Spinal cord (tissue), 10 donors: ENCODE data around the gene ABCG4. TPM values are rescaled to one million over a fixed set of nuclear protein-coding genes. Genes with fewer than 3 reads are reported as not detected.
A peak's percentile ranks its signal among the peaks of the same experiment; 100 is the strongest.

Experiments
- DNase-seq, 6 donors: peaks; one replicate each; pipeline versions ENCODE4 v3.0.0 to v3.0.0-alpha.2; 2013 to 2015; ENCODE audit warnings: low spot score in 6 of 6, low read depth in 4 of 6
- H3K27ac ChIP-seq: one replicate; pipeline ENCODE4 v1.5.1; 2013; ENCODE audit warnings: low read depth, low read length, control low read depth
- H3K27me3 ChIP-seq: one replicate; pipeline ENCODE4 v1.6.1; 2013; ENCODE audit warnings: low read length; ENCODE audit not compliant: control insufficient read depth, insufficient read depth
- H3K36me3 ChIP-seq: one replicate; pipeline ENCODE4 v1.6.1; 2013; ENCODE audit warnings: low read length; ENCODE audit not compliant: control insufficient read depth, insufficient read depth
- H3K4me1 ChIP-seq: one replicate; pipeline ENCODE4 v1.6.1; 2013; ENCODE audit warnings: low read length; ENCODE audit not compliant: control insufficient read depth, insufficient read depth
- H3K4me3 ChIP-seq: one replicate; pipeline ENCODE4 v1.5.1; 2013; ENCODE audit warnings: low read depth, low read length, control low read depth
- H3K9me3 ChIP-seq: one replicate; pipeline ENCODE4 v1.6.1; 2013; ENCODE audit warnings: low read length; ENCODE audit not compliant: control insufficient read depth, insufficient read depth
- WGBS: methylation state at CpG from one replicate; pipeline ENCODE4 v1.1.5; 2013; ENCODE audit warnings: missing lambda C conversion rate; ENCODE audit not compliant: insufficient coverage; 5-methylcytosine and 5-hydroxymethylcytosine counted together
- polyA plus RNA-seq, 2 donors: library from polyadenylated mRNA; unstranded; fragments of 120-200 nt; gene quantifications; one replicate each; pipeline ENCODE4 v1.2.1, GENCODE V29; 2013; ENCODE audit not compliant: insufficient read length in 2 of 2
- total RNA-seq, 2 donors: library from RNA; depleted of rRNA in 1 of 2; stranded (reverse); fragments of 120-200 nt in 1 of 2; fragments of >200 nt in 1 of 2; gene quantifications; one replicate each; pipeline versions ENCODE4 v1.2.3 to v1.2.4, GENCODE V29; 2013 to 2014
- donor health status: healthy.

Gene ABCG4
- total and polyA plus RNA-seq, 4 donors: 2.1 to 16.9 (median 8.7) TPM

- H3K4me1 ChIP-seq: peaks cover 10% of the 10 kb centered on the region
- no peaks in the 10 kb centered on the region for H3K27me3 ChIP-seq
- H3K4me3 ChIP-seq: peak overlapping the region; percentile 91
- DNase-seq: peak in 1 of 6 donors; percentile 48
- H3K27ac ChIP-seq: peak overlapping the region; percentile 76
- H3K9me3 ChIP-seq: no peaks in the 10 kb centered on the region
- no peaks in the 10 kb centered on the region for H3K36me3 ChIP-seq
- 0% methylated on average over 1 of the region's 11 CpGs for WGBS
Observed at GRCh38 chr11:119207415-119207960, 58.6 kb downstream of the ABCG4 start.

GRCh38 chr11:119209186-119209585, 60.3 kb downstream of the ABCG4 start:
- no peak for DNase-seq
- peaks cover 10% of the 10 kb centered on the region for H3K4me1 ChIP-seq
- no peak overlapping the region for H3K27ac ChIP-seq
- H3K9me3 ChIP-seq: no peaks in the 10 kb centered on the region
- WGBS: 88% methylated on average over 6 of the region's 7 CpGs
- H3K27me3 ChIP-seq: no peaks in the 10 kb centered on the region
- no peaks in the 10 kb centered on the region for H3K36me3 ChIP-seq
- H3K4me3 ChIP-seq: no peak overlapping the region

- Histone ChIP-seq H3K27ac (no peak overlapping the region), H3K36me3 (no peaks in the 10 kb centered on the region), H3K9me3 (no peaks in the 10 kb centered on the region), H3K4me3 (no peak overlapping the region), H3K4me1 (peaks cover 10% of the 10 kb centered on the region), H3K27me3 (no peaks in the 10 kb centered on the region)
- WGBS: no CpG with 5 or more reads among the region's 3 CpGs
- no peak for DNase-seq
Observed at GRCh38 chr11:119210050-119210449, 61.2 kb downstream of the ABCG4 start.

Other genes starting within 250 kb of the ABCG4 start
- gene BCL9L, start 223.1 kb upstream of the ABCG4 start, total RNA-seq: 10 to 100 TPM; 11.0 to 15.0 TPM
- gene BCL9L, start 223.1 kb upstream of the ABCG4 start, polyA plus RNA-seq: 10 to 100 TPM; 47.8 to 51.5 TPM
- gene UPK2, start 192.8 kb upstream of the ABCG4 start, total RNA-seq: under 1 TPM in 1 of 2 donors, not detected in 1; 0.17 TPM
- 1 to 10 TPM; 3.3 to 3.5 TPM for gene UPK2, start 192.8 kb upstream of the ABCG4 start, polyA plus RNA-seq
- not detected for gene FOXR1, start 177.3 kb upstream of the ABCG4 start, total RNA-seq
- under 1 TPM; 0.67 to 0.68 TPM for gene FOXR1, start 177.3 kb upstream of the ABCG4 start, polyA plus RNA-seq
- gene CENATAC, start 150.9 kb upstream of the ABCG4 start, total RNA-seq: 10 to 100 TPM; 25.6 to 37.5 TPM
- 10 to 100 TPM; 33.5 to 66.9 TPM for gene CENATAC, start 150.9 kb upstream of the ABCG4 start, polyA plus RNA-seq
- 1,000 to 10,000 TPM in 1 of 2 donors, 100 to 1,000 TPM in 1; 451 to 1,390 TPM for gene RPS25, start 130.7 kb upstream of the ABCG4 start, total RNA-seq
- gene RPS25, start 130.7 kb upstream of the ABCG4 start, polyA plus RNA-seq: 100 to 1,000 TPM; 677 to 714 TPM
- 10 to 100 TPM; 61.3 to 97.4 TPM for gene TRAPPC4, start 130.3 kb upstream of the ABCG4 start, total RNA-seq
- gene TRAPPC4, start 130.3 kb upstream of the ABCG4 start, polyA plus RNA-seq: 100 to 1,000 TPM; 108 to 145 TPM
- 10 to 100 TPM in 1 of 2 donors, 1 to 10 TPM in 1; 8.1 to 16.8 TPM for gene SLC37A4, start 118.2 kb upstream of the ABCG4 start, total RNA-seq
- gene SLC37A4, start 118.2 kb upstream of the ABCG4 start, polyA plus RNA-seq: 10 to 100 TPM; 21.5 to 26.1 TPM
- 10 to 100 TPM; 70.8 to 84.5 TPM for gene HYOU1, start 91.8 kb upstream of the ABCG4 start, total RNA-seq
- 10 to 100 TPM; 90.3 to 93.9 TPM for gene HYOU1, start 91.8 kb upstream of the ABCG4 start, polyA plus RNA-seq
- 10 to 100 TPM; 28.1 to 43.1 TPM for gene VPS11, start 81.2 kb upstream of the ABCG4 start, total RNA-seq
- 10 to 100 TPM; 56.2 to 57.8 TPM for gene VPS11, start 81.2 kb upstream of the ABCG4 start, polyA plus RNA-seq
- gene HMBS, start 64.2 kb upstream of the ABCG4 start, total RNA-seq: 10 to 100 TPM in 1 of 2 donors, 1 to 10 TPM in 1; 4.0 to 15.7 TPM
- 10 to 100 TPM; 23.0 to 31.1 TPM for gene HMBS, start 64.2 kb upstream of the ABCG4 start, polyA plus RNA-seq
- 10 to 100 TPM; 12.9 to 23.0 TPM for gene DPAGT1, start 47.2 kb upstream of the ABCG4 start, total RNA-seq
- gene DPAGT1, start 47.2 kb upstream of the ABCG4 start, polyA plus RNA-seq: 10 to 100 TPM; 41.3 to 44.3 TPM
- 10 to 100 TPM in 1 of 2 donors, 1 to 10 TPM in 1; 9.7 to 12.6 TPM for gene C2CD2L, start 41.7 kb upstream of the ABCG4 start, total RNA-seq
- 10 to 100 TPM; 33.5 to 35.3 TPM for gene C2CD2L, start 41.7 kb upstream of the ABCG4 start, polyA plus RNA-seq
- 10 to 100 TPM; 15.5 to 22.9 TPM for gene HINFP, start 27.5 kb upstream of the ABCG4 start, total RNA-seq
- gene HINFP, start 27.5 kb upstream of the ABCG4 start, polyA plus RNA-seq: 10 to 100 TPM; 26.2 to 38.4 TPM
- 10 to 100 TPM in 1 of 2 donors, 1 to 10 TPM in 1; 8.9 to 15.6 TPM for gene NLRX1, start 19.7 kb downstream of the ABCG4 start, total RNA-seq
- gene NLRX1, start 19.7 kb downstream of the ABCG4 start, polyA plus RNA-seq: 10 to 100 TPM in 1 of 2 donors, 1 to 10 TPM in 1; 9.5 to 10.2 TPM
- under 1 TPM in 1 of 2 donors, not detected in 1; 0.28 TPM for gene NHERF4, start 36.4 kb downstream of the ABCG4 start, total RNA-seq
- 1 to 10 TPM in 1 of 2 donors, under 1 TPM in 1; 0.29 to 1.1 TPM for gene NHERF4, start 36.4 kb downstream of the ABCG4 start, polyA plus RNA-seq
- 10 to 100 TPM; 13.4 to 19.2 TPM for gene CBL, start 57.3 kb downstream of the ABCG4 start, total RNA-seq
- 10 to 100 TPM; 25.3 to 37.4 TPM for gene CBL, start 57.3 kb downstream of the ABCG4 start, polyA plus RNA-seq
- 100 to 1,000 TPM in 1 of 2 donors, 10 to 100 TPM in 1; 99.4 to 108 TPM for gene MCAM, start 168.1 kb downstream of the ABCG4 start, total RNA-seq
- 100 to 1,000 TPM in 1 of 2 donors, 10 to 100 TPM in 1; 79.6 to 106 TPM for gene MCAM, start 168.1 kb downstream of the ABCG4 start, polyA plus RNA-seq
- 1 to 10 TPM; 5.2 to 6.6 TPM for gene RNF26, start 185.5 kb downstream of the ABCG4 start, total RNA-seq
- 10 to 100 TPM; 27.0 to 27.1 TPM for gene RNF26, start 185.5 kb downstream of the ABCG4 start, polyA plus RNA-seq
- 10 to 100 TPM; 13.4 to 63.1 TPM for gene C1QTNF5, start 191.8 kb downstream of the ABCG4 start, total RNA-seq
- gene C1QTNF5, start 191.8 kb downstream of the ABCG4 start, polyA plus RNA-seq: 10 to 100 TPM; 39.7 to 42.1 TPM
- gene MFRP, start 197.7 kb downstream of the ABCG4 start, total RNA-seq: 1 to 10 TPM in 1 of 2 donors, not detected in 1; 3.9 TPM
- gene MFRP, start 197.7 kb downstream of the ABCG4 start, polyA plus RNA-seq: under 1 TPM; 0.09 to 0.22 TPM
- gene USP2, start 232.6 kb downstream of the ABCG4 start, total RNA-seq: 1 to 10 TPM; 3.0 to 3.8 TPM
- 10 to 100 TPM; 12.6 to 13.8 TPM for gene USP2, start 232.6 kb downstream of the ABCG4 start, polyA plus RNA-seq